Measurements from ENCODE around the gene USP1. TPM values are rescaled to one million over a fixed set of nuclear protein-coding genes. Genes with fewer than 3 reads are reported as not detected.

Gene USP1
- total RNA-seq, 2 experiments from 2014 or later: 74.6 to 78.6 TPM

DNA sequence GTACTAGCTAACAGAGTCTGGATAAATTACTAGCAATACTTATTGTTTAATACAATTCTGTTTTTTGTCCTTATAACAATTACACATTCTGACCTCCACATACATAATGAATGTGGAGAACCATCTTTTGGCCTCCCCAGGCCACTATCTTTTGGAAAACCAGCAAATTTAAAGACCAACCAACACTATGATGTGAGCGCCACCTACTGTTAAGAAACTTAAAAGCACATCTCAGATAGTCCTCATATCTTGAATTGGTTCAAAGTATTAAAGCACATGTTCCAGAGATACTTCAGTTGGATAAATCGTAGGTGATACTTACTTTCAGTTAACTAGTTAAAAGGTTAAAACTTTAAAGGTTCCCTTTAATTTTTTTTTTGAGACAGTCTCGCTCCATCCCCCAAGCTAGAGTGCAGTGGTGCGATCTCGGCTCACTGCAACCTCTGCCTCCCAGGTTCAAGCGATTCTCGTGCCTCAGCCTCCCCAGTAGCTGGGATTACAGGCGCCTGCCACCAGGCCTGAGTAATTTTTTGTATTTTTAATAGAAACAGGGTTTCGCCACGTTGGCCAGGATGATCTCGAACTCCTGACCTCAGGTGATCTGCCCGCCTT, 29.3 kb upstream of the USP1 start:
- H3K36me3 Mint-ChIP-seq (ENCODE audit: low read depth): no peaks in the 10 kb centered on the region
- ChIA-PET CTCF (interaction anchor here (0.6 to 4.5 kb wide), 12 partner anchors 10 to 339 kb away, joined by 3 to 40 read pairs (median 3); no protein-coding TSS in a partner anchor), POLR2A (no interaction called here)
- no peak overlapping the region for H3K4me3 Mint-ChIP-seq
- DNase-seq: no peak
- H3K4me1 Mint-ChIP-seq: no peaks in the 10 kb centered on the region
- peaks cover 2% of the 10 kb centered on the region for H3K27me3 Mint-ChIP-seq
- H3K27ac Mint-ChIP-seq: no peak overlapping the region
- no peaks in the 10 kb centered on the region for H3K9me3 Mint-ChIP-seq

DNA sequence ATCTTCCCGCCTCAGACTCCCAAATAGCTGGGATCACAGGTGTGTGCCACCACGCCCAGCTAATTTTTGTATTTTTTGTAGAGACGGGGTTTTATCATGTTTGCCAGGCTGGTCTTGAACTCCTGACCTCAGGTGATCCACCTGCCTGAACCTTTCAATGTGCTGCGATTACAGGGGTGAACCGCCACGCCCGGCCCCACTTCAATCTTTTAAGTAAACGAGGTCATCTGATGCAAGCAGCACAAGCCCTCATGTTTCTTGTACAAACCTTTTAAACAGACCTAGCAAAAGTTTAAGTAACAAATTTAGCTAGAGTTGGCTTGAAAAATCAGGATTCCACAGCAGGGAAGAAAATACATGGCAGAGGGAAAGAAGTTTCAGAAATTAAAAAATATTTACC, 21.2 kb upstream of the USP1 start:
- no peaks in the 10 kb centered on the region for H3K36me3 Mint-ChIP-seq (ENCODE audit: low read depth)
- ChIA-PET CTCF (no interaction called here), POLR2A (no interaction called here)
- peaks cover 7% of the 10 kb centered on the region for H3K27me3 Mint-ChIP-seq
- no peak overlapping the region for H3K27ac Mint-ChIP-seq
- H3K4me1 Mint-ChIP-seq: no peaks in the 10 kb centered on the region
- no peak overlapping the region for H3K4me3 Mint-ChIP-seq
- DNase-seq: no peak
- no peaks in the 10 kb centered on the region for H3K9me3 Mint-ChIP-seq

DNA sequence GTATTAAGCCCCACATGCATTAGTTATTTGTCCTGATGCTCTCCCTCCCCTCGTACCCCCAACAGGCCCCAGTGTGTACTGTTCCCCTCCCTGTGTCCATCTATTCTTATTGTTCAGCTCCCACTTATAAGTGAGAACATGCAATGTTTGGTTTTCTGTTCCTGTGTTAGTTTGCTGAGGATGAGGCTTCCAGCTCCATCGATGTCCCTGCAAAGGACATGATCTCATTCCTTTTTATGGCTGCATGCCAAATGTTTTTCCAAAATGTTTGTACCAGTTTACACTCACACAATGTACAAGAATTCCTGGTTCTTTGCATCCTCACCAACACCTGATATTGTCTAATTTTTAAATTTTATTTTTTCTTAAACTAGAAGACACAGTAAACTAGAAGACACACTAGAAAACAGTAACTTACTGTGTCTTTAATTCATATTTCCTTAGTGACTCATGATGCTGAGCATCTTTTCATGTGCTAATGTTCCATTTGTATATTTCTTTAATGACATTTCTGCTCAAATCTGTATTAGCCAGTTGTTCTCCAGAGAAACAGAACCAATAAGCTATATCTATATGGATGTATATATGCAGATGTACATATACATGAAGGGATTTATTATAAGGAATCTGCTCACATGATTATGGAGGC, 19.4 kb upstream of the USP1 start:
- Mint-ChIP-seq H3K4me1 (no peaks in the 10 kb centered on the region), H3K27me3 (peaks cover 7% of the 10 kb centered on the region), H3K9me3 (no peaks in the 10 kb centered on the region), H3K4me3 (no peak overlapping the region), H3K27ac (no peak overlapping the region), H3K36me3 (ENCODE audit: low read depth) (no peaks in the 10 kb centered on the region)
- CTCF ChIA-PET: interaction anchor here (0.7 kb wide), 1 partner anchor 10 kb away, joined by 3 read pairs; no protein-coding TSS in a partner anchor
- POLR2A ChIA-PET: interaction anchor here (1.3 kb wide), 1 partner anchor 18 kb away, joined by 4 read pairs; no protein-coding TSS in a partner anchor
- DNase-seq: no peak

DNA sequence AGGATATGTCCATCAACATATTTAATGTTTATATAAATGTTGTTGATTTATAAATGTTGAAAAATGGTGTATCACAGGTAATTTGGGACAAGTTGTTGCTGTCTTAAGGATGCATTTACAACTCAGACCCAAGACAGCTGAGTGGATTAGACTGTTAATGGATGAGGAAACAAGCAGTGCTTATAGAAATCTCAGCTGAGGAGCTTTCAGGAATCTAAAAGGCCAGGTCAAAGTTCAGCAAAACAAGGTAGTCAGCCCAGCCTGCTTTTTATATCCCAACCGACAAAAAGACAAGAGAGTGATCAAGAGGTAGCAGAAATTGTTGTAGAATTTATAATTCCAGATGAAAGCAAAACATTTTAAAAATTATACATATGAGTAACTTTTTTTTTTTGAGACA, 16.6 kb upstream of the USP1 start:
- no peak for DNase-seq
- ChIA-PET CTCF (interaction anchor here (2.1 kb wide), 1 partner anchor 13 kb away, joined by 5 read pairs; no protein-coding TSS in a partner anchor), POLR2A (interaction anchor here (1.3 kb wide), 1 partner anchor 16 kb away, joined by 4 read pairs; the partner anchor contains the start of gene USP1)
- Mint-ChIP-seq H3K9me3 (no peaks in the 10 kb centered on the region), H3K27me3 (peaks cover 7% of the 10 kb centered on the region), H3K4me3 (no peak overlapping the region), H3K36me3 (ENCODE audit: low read depth) (no peaks in the 10 kb centered on the region), H3K4me1 (peaks cover 3% of the 10 kb centered on the region), H3K27ac (no peak overlapping the region)

DNA sequence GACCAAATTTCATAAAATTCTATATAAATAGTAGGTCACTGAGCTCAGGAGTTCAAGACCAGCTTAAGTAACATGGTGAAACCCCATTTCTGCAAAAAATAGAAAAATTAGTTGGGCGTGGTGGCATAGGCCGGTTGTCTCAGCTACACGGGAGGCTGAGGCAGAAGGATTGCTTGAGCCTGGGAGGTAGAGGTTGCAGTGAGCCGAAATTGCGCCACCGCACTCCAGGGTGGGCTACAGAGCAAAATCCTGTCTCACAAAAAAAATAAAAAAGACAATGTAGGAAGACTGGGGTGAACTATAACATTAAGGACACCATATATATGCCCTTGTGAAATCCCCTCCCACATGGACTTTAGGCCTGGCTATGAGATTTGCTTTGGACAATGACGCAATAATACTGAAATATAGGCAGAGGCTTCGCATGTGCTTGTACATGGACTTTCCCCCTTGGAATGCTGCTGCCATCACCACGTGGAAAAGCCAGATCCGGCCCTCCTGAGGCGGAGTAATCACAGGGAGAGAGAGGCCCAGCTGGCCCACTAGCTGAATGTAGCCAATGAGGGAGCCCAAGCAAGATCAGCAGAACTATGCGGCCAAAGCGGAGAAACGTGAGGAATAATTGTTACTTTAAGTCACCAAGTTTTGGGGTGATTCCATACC, 13.1 kb upstream of the USP1 start:
- Mint-ChIP-seq H3K9me3 (no peaks in the 10 kb centered on the region), H3K27me3 (peaks cover 5% of the 10 kb centered on the region), H3K36me3 (ENCODE audit: low read depth) (no peaks in the 10 kb centered on the region), H3K27ac (no peak overlapping the region), H3K4me3 (no peak overlapping the region), H3K4me1 (peaks cover 3% of the 10 kb centered on the region)
- ChIA-PET POLR2A (interaction anchor here (2.8 kb wide), 1 partner anchor 12 kb away, joined by 11 read pairs; no protein-coding TSS in a partner anchor), CTCF (interaction anchor here (0.6 to 2.8 kb wide), 2 partner anchors 11 to 1400 kb away, joined by 4 to 7 read pairs; no protein-coding TSS in a partner anchor)
- no peak for DNase-seq

DNA sequence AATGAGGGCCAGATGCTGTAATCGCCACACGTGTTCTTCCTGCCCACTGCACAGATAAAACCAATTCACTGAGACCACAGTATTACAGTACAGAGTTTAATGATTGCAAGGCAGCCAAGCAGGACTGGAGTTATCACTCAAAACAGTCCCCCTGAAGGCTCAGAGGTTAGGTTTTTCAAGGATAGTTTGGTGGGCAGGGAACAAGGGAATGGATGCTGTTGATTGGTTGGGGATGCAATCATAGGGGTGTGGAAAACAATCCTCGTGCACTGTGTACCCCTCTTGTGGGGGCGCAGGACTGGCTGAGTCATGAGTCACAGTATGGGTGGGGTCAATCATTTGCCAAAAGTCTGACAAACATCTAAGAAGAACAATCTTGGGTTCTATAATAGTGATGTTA, 12.4 kb upstream of the USP1 start:
- H3K4me1 Mint-ChIP-seq: peaks cover 3% of the 10 kb centered on the region
- peaks cover 2% of the 10 kb centered on the region for H3K27me3 Mint-ChIP-seq
- POLR2A ChIA-PET: interaction anchor here (2.8 kb wide), 1 partner anchor 11 kb away, joined by 11 read pairs; no protein-coding TSS in a partner anchor
- H3K27ac Mint-ChIP-seq: no peak overlapping the region
- H3K9me3 Mint-ChIP-seq: no peaks in the 10 kb centered on the region
- no peak for DNase-seq
- CTCF ChIA-PET: interaction anchor here (2.8 kb wide), 1 partner anchor 11 kb away, joined by 7 read pairs; no protein-coding TSS in a partner anchor
- no peak overlapping the region for H3K4me3 Mint-ChIP-seq
- no peaks in the 10 kb centered on the region for H3K36me3 Mint-ChIP-seq (ENCODE audit: low read depth)

DNA sequence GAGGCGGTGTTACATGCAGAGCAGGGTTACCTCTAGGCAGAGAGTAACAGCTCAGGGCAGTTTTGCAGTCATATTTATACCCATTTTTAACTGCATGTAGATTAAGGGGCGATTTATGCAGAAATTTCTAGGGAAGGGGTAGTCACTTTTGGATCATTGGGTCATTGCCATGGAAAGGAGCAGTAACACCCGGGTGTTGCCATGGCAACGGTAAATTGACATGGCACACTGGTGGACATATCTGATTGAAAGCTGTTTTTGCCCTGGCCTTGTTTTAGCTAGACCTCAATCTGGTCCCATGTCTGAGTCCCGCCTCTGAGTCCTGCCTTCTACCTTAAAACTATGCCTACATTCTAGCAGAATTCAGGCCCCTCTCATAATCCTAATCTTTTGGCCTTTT, 11.8 kb upstream of the USP1 start:
- Mint-ChIP-seq H3K4me1 (peaks cover 3% of the 10 kb centered on the region), H3K4me3 (no peak overlapping the region), H3K9me3 (no peaks in the 10 kb centered on the region), H3K36me3 (ENCODE audit: low read depth) (no peaks in the 10 kb centered on the region), H3K27me3 (peaks cover 2% of the 10 kb centered on the region), H3K27ac (no peak overlapping the region)
- ChIA-PET POLR2A (interaction anchor here (2.8 kb wide), 1 partner anchor 11 kb away, joined by 11 read pairs; no protein-coding TSS in a partner anchor), CTCF (interaction anchor here (0.6 to 2.8 kb wide), 2 partner anchors 10 to 261 kb away, joined by 3 to 7 read pairs; no protein-coding TSS in a partner anchor)
- no peak for DNase-seq

DNA sequence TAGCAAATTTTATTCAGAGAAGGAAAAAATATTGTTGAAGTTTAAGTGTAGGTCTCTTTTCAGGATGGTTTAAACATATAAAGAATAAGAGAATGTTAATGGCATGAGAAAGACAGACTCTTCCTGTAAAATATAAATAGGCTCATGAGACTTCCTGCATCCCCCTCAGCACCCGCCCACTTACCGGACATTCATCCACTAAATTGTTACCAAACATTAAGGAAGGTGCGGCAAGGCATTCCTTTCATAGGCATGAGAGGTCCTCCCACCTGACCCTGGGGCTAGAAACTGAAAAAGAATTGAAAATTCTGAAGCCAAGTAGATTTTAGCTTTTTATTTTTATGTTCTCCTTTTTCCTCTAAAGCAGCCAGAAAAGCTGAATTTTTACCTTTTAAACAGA, 10.6 kb upstream of the USP1 start:
- DNase-seq: no peak
- Mint-ChIP-seq H3K9me3 (no peaks in the 10 kb centered on the region), H3K4me3 (no peak overlapping the region), H3K36me3 (ENCODE audit: low read depth) (no peaks in the 10 kb centered on the region), H3K27ac (no peak overlapping the region), H3K27me3 (peaks cover 2% of the 10 kb centered on the region), H3K4me1 (peaks cover 3% of the 10 kb centered on the region)
- ChIA-PET CTCF (no interaction called here), POLR2A (interaction anchor here (2.8 kb wide), 1 partner anchor 10 kb away, joined by 11 read pairs; no protein-coding TSS in a partner anchor)

DNA sequence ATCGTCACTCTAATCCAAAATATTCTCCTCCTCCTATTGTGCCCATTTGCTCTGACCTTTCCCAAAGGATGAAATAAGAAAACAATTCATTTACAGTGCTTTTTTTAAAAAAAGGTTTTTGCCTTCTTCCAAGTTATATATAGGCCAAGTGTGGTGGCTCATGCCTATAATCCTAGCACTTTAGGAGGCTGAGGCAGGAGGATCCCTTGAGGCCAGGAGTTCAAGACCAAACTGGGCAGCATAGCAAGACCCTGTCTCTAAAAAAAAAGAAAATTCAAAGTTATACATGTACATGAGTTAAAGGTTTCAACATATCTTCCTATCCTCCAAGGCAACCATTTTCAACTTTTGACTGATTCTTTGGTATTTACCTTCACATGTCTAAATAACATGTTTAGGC, 10.1 kb upstream of the USP1 start:
- Mint-ChIP-seq H3K9me3 (no peaks in the 10 kb centered on the region), H3K4me1 (peaks cover 3% of the 10 kb centered on the region), H3K27ac (no peak overlapping the region), H3K27me3 (peaks cover 2% of the 10 kb centered on the region), H3K4me3 (no peak overlapping the region), H3K36me3 (ENCODE audit: low read depth) (no peaks in the 10 kb centered on the region)
- ChIA-PET POLR2A (interaction anchor here (1.0 to 2.8 kb wide), 2 partner anchors 9 kb away, joined by 3 to 11 read pairs; no protein-coding TSS in a partner anchor), CTCF (no interaction called here)
- no peak for DNase-seq

DNA sequence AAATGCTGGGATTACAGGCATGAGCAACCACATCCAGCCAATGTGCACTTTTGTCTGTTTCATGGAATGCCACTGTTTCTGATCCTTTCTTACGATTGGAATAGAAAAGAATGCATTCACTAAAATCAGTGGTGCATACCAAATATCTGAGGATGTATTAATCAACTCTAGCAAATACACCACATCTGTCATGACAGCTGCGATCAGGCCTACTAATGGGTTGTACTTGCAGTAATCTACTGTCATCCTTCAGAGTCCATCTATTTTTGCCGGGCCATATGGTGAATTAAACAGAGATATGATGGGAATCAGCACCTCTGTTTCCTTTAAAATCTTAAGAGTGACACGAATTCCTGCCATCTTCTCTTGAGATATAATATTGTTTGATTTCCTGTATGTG, 8.5 kb upstream of the USP1 start:
- POLR2A ChIA-PET: no interaction called here
- no peaks in the 10 kb centered on the region for H3K36me3 Mint-ChIP-seq (ENCODE audit: low read depth)
- H3K4me3 Mint-ChIP-seq: no peak overlapping the region
- no peak overlapping the region for H3K27ac Mint-ChIP-seq
- CTCF ChIA-PET: no interaction called here
- H3K27me3 Mint-ChIP-seq: peaks cover 2% of the 10 kb centered on the region
- peaks cover 3% of the 10 kb centered on the region for H3K4me1 Mint-ChIP-seq
- no peaks in the 10 kb centered on the region for H3K9me3 Mint-ChIP-seq
- DNase-seq: no peak

DNA sequence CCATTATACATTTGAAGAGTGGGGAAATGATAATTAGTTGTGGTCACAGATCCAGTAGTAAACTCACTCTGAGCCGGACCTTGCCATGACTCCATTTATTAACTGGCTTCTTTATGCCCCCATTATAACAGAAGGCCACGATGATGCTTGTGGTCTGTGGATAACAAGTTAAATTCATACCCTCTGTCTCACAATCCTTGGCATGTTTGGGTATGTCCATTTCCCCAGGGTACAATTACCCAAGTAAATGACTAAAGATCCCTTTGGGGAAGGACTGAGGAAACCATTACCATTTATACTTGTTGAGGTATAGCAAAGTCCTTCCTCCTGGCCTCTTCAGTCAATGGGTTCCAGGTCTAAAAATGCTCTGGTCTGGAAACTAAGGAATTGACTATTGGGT, 7.3 kb upstream of the USP1 start:
- ChIA-PET POLR2A (no interaction called here), CTCF (no interaction called here)
- Mint-ChIP-seq H3K27me3 (peaks cover 2% of the 10 kb centered on the region), H3K36me3 (ENCODE audit: low read depth) (no peaks in the 10 kb centered on the region), H3K4me3 (no peak overlapping the region), H3K27ac (no peak overlapping the region), H3K4me1 (peaks cover 8% of the 10 kb centered on the region), H3K9me3 (no peaks in the 10 kb centered on the region)
- DNase-seq: no peak

DNA sequence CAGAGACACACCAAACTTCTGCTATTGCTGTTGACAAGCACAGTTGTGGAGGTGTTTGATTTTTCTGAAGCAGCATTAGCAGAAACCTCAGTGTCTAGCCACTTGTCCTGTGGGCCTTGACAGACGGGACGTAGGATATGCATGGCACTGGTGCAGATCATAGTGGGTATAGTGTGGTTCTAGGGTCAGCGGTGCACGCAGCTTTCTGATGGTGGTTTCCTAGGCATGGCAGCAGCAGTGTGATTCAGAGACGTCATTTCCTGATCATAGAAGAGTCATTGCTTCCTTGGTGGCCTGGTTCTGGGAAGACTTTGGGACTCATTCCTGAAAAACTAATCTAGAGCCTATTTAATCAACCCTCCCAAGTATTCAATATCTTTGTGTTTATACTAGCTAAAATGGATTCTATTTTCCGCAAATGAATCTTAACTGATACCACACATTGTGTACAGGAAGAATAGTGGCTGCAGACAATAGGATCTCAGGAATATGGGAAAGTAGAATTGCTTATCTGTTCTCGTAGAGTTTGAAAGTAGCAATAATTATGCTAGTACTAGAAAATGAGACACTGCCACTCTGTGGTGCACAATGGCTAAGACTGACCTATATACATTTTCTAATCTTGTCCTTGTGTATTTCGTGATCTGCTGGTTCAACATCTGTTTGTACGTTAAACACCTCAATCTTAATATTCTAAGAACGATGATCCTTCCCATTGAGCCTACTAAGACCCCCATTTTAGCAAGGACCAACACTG, 2.8 kb upstream of the USP1 start:
- Mint-ChIP-seq H3K36me3 (ENCODE audit: low read depth) (peaks cover 16% of the 10 kb centered on the region), H3K4me3 (peak overlapping the region; percentile 11), H3K9me3 (no peaks in the 10 kb centered on the region), H3K27me3 (no peaks in the 10 kb centered on the region), H3K4me1 (peaks cover 19% of the 10 kb centered on the region), H3K27ac (no peak overlapping the region)
- ChIA-PET POLR2A (no interaction called here), CTCF (interaction anchor here (2.2 kb wide), 1 partner anchor 10 kb away, joined by 7 read pairs; no protein-coding TSS in a partner anchor)
- DNase-seq: no peak
